ENCODE results near the gene FECH. TPM values are rescaled to one million over a fixed set of nuclear protein-coding genes. Genes with fewer than 3 reads are reported as not detected.

The FECH gene
- total RNA-seq, 2 experiments from 2014 or later, result 5.3 to 14.2 TPM

GRCh38 chr18:57544936-57545660, 41.4 kb downstream of the FECH start:
- no peak for DNase-seq (ENCODE audit: low spot score)
- POLR2A ChIA-PET, result no interaction called here

GRCh38 chr18:57543560-57543959, 42.9 kb downstream of the FECH start:
- no TSS peak for BruUV-seq (replicated peaks)
- CTCF ChIA-PET (ENCODE audit: unreplicated experiment), result no interaction called here
- POLR2A ChIA-PET, result no interaction called here

More at GRCh38 chr18:57544936-57545660, 41.4 kb downstream of the FECH start:
- Histone ChIP-seq H3K9me3 (ENCODE audit: low read length) (no peaks in the 10 kb centered on the region), H3K27ac (ENCODE audit: low read depth, low read length, poor library complexity, severe bottlenecking) (no peak overlapping the region), H3K4me2 (ENCODE audit: low read length) (peak overlapping the region; percentile 36), H4K20me1 (ENCODE audit: insufficient read depth, low read length) (no peaks in the 10 kb centered on the region), H3K36me3 (ENCODE audit: insufficient read depth, low read length) (no peaks in the 10 kb centered on the region), H3K79me2 (ENCODE audit: insufficient read depth, low read depth, low read length) (no peaks in the 10 kb centered on the region), H3K4me1 (ENCODE audit: insufficient read depth, low read length, poor library complexity, severe bottlenecking) (peaks cover 5% of the 10 kb centered on the region), H2AFZ (ENCODE audit: low read length) (no peak overlapping the region), H3K9me2 (ENCODE audit: insufficient read depth, low read length) (no peaks in the 10 kb centered on the region), H3K4me3 (ENCODE audit: low read depth, low read length, poor library complexity, severe bottlenecking) (no peak overlapping the region)
- TF ChIP-seq EZH2phosphoT487 (IDR thresholded peaks at IDR 0.05; ENCODE audit: borderline replicate concordance, low read depth, low read length), result no peak
- no peak for TF ChIP-seq CTCF (conservative IDR thresholded peaks at IDR 0.05; ENCODE audit: low read length)
- CTCF ChIA-PET (ENCODE audit: unreplicated experiment), result no interaction called here
- no TSS peak for BruUV-seq (replicated peaks)
- intact Hi-C loops (cut with micrococcal nuclease; ENCODE audit: unreplicated experiment), result no loop called here

More at GRCh38 chr18:57543560-57543959, 42.9 kb downstream of the FECH start:
- Histone ChIP-seq H3K4me1 (ENCODE audit: insufficient read depth, low read length, poor library complexity, severe bottlenecking) (peaks cover 5% of the 10 kb centered on the region), H3K9me3 (ENCODE audit: low read length) (no peaks in the 10 kb centered on the region), H3K9me2 (ENCODE audit: insufficient read depth, low read length) (no peaks in the 10 kb centered on the region), H2AFZ (ENCODE audit: low read length) (no peak overlapping the region), H3K36me3 (ENCODE audit: insufficient read depth, low read length) (no peaks in the 10 kb centered on the region), H3K4me3 (ENCODE audit: low read depth, low read length, poor library complexity, severe bottlenecking) (no peak overlapping the region), H3K27ac (ENCODE audit: low read depth, low read length, poor library complexity, severe bottlenecking) (no peak overlapping the region), H4K20me1 (ENCODE audit: insufficient read depth, low read length) (no peaks in the 10 kb centered on the region), H3K79me2 (ENCODE audit: insufficient read depth, low read depth, low read length) (no peaks in the 10 kb centered on the region), H3K4me2 (ENCODE audit: low read length) (no peak overlapping the region)
- DNase-seq (ENCODE audit: low spot score), result no peak
- intact Hi-C loops (cut with micrococcal nuclease; ENCODE audit: unreplicated experiment), result no loop called here
- TF ChIP-seq EZH2phosphoT487 (IDR thresholded peaks at IDR 0.05; ENCODE audit: borderline replicate concordance, low read depth, low read length), result no peak
- TF ChIP-seq CTCF (conservative IDR thresholded peaks at IDR 0.05; ENCODE audit: low read length), result no peak
